Measurements from ENCODE around the gene ESYT2. TPM values are rescaled to one million over a fixed set of nuclear protein-coding genes. Genes with fewer than 3 reads are reported as not detected.
"Not testable (repeated sequence)": the region's sequence is repeated elsewhere in the genome, so short reads cannot be mapped to it uniquely, and the experiment has no call there.

The ESYT2 gene
- total RNA-seq, 6 experiments from 2014 or later, result 46.1 to 57.8 (median 52.5) TPM

- Mint-ChIP-seq H3K9me3 (no peaks in the 10 kb centered on the region), H3K27me3 (ENCODE audit: insufficient read depth) (no peaks in the 10 kb centered on the region), H3K36me3 (ENCODE audit: low read depth) (peaks cover 9% of the 10 kb centered on the region; the same call in 1 of the 2 replicates), H3K4me3 (no peak overlapping the region), H3K27ac (no peak overlapping the region), H3K4me1 (ENCODE audit: low read depth) (peaks cover 39% of the 10 kb centered on the region)
- no peak for TF ChIP-seq CTCF (IDR thresholded peaks at IDR 0.05)
- DNase-seq, result no peak
These were observed 122.4 kb downstream of the ESYT2 start for GRCh38 chr7:158706710-158707590.

DNA sequence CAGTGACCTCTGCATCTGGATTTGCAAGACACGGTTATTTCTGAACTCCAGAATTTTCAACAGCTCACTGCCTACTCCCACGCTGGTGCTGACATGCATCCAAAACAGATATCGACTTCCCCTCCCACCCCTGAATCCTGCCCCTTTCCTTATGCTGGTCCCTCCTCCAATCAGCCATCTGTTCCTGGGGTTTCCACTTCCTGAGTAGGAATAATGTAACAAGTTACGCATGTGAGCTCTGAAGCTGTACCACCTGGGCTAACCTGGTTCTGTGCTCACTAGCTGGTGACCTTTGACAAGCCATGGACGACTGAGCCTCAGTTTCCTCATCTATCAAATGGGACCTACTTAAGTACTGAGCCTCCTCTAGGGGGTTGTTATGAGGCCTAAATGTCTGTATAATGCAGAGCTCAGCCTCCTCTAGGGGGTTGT is 123.0 kb downstream of the ESYT2 start:
- no peak overlapping the region for H3K27ac Mint-ChIP-seq

DNA sequence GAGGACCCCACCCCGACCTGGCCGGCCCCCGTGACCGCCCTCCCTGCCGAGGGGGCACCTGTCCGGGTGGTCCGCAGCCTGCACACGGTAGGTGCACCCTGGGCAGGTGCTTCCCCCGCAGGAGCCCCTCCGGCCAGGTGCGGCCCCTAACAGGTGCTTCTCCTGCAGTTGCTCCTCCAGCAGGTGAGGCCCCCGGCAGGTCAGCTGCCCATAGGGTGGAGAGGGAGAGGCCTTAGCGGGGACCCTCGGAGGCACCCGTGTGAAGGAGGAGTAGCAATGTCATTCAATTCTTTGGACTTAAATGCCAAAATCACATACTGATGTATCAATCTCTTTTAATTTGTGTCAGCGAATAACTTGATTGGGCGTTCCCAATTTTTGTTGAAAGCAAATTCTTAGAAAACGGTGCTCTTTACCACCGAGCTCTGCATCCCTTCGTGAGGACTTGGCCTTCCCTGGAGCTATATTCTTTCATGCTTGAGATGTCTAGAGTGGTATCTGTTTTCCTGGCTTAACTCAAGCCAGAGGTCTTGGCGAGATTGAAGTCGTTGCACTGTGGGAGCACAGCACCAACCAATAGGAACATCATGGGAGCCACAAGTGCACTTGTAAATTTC is 124.0 kb downstream of the ESYT2 start:
- H3K27me3 Mint-ChIP-seq (ENCODE audit: insufficient read depth), result no peaks in the 10 kb centered on the region
- DNase-seq, result no peak
- H3K4me1 Mint-ChIP-seq (ENCODE audit: low read depth), result peaks cover 45% of the 10 kb centered on the region
- H3K36me3 Mint-ChIP-seq (ENCODE audit: low read depth), result peaks cover 22% of the 10 kb centered on the region; the same call in 1 of the 2 replicates
- no peaks in the 10 kb centered on the region for H3K9me3 Mint-ChIP-seq
- H3K4me3 Mint-ChIP-seq, result peak overlapping the region; percentile 85
- no peak for TF ChIP-seq CTCF (IDR thresholded peaks at IDR 0.05)
- peak overlapping the region; percentile 84 for H3K27ac Mint-ChIP-seq

More for the DNA sequence above, 123.0 kb downstream of the ESYT2 start:
- DNase-seq, result no peak
- H3K4me3 Mint-ChIP-seq, result peak overlapping the region; percentile 28; the same call in 1 of the 2 replicates
- peaks cover 46% of the 10 kb centered on the region for H3K4me1 Mint-ChIP-seq (ENCODE audit: low read depth)
- TF ChIP-seq CTCF (IDR thresholded peaks at IDR 0.05), result 0 out of 2 replicates have a peak, but pooled peaks have one; percentile 5
- H3K36me3 Mint-ChIP-seq (ENCODE audit: low read depth), result peaks cover 16% of the 10 kb centered on the region; the same call in 1 of the 2 replicates
- no peaks in the 10 kb centered on the region for H3K9me3 Mint-ChIP-seq
- H3K27me3 Mint-ChIP-seq (ENCODE audit: insufficient read depth), result no peaks in the 10 kb centered on the region

GRCh38 chr7:158704524-158705233 is 124.6 kb downstream of the ESYT2 start, which contains the start of gene NCAPG2:
Gene NCAPG2 (minus strand): TSS chr7:158704804. CDS start chr7:158701899, 2,905 bp downstream.
- no peaks in the 10 kb centered on the region for H3K27me3 Mint-ChIP-seq (ENCODE audit: insufficient read depth)

GRCh38 chr7:158703679-158704523 is 125.4 kb downstream of the ESYT2 start:
- Mint-ChIP-seq H3K4me1 (ENCODE audit: low read depth) (peaks cover 44% of the 10 kb centered on the region), H3K36me3 (ENCODE audit: low read depth) (peaks cover 30% of the 10 kb centered on the region), H3K27ac (peak overlapping the region; percentile 84), H3K4me3 (peak overlapping the region; percentile 85)
- H3K27me3 Mint-ChIP-seq (ENCODE audit: insufficient read depth); DNase-seq; H3K9me3 Mint-ChIP-seq: not testable (repeated sequence)

More at GRCh38 chr7:158704524-158705233, 124.6 kb downstream of the ESYT2 start, which contains the start of gene NCAPG2:
- H3K4me1 Mint-ChIP-seq (ENCODE audit: low read depth), result peaks cover 44% of the 10 kb centered on the region
- H3K36me3 Mint-ChIP-seq (ENCODE audit: low read depth), result peaks cover 22% of the 10 kb centered on the region; the same call in 1 of the 2 replicates
- H3K27ac Mint-ChIP-seq, result peak within 1 kb of the TSS; percentile 84
- DNase-seq, result peak; percentile 97
- peak within 1 kb of the TSS; percentile 85 for H3K4me3 Mint-ChIP-seq
- no peaks in the 10 kb centered on the region for H3K9me3 Mint-ChIP-seq
- TF ChIP-seq CTCF (IDR thresholded peaks at IDR 0.05), result peak; percentile 44

Measured in HFFc6 (cell line).